ENCODE results near the gene SHROOM1.

DNA sequence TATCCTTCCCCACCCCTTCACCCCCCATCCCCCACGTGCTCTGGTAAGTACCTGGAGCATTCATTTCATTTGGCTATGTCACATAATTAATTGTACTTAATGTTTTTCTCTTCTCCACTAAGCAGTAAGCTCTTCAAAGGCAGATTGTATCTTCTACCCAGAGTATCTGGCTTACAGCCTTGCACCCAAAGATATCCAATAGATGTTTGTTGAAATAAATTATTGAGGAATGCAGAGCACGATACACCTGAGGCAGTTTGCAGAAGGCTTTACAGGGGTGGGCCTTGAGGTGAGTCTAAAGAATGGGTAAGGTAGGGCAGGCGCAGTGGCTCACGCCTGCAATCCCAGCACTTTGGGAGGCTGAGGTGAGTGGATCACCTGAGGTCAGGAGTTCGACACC, 19.8 kb downstream of the SHROOM1 start:
- TF ChIP-seq, protein P1, sequence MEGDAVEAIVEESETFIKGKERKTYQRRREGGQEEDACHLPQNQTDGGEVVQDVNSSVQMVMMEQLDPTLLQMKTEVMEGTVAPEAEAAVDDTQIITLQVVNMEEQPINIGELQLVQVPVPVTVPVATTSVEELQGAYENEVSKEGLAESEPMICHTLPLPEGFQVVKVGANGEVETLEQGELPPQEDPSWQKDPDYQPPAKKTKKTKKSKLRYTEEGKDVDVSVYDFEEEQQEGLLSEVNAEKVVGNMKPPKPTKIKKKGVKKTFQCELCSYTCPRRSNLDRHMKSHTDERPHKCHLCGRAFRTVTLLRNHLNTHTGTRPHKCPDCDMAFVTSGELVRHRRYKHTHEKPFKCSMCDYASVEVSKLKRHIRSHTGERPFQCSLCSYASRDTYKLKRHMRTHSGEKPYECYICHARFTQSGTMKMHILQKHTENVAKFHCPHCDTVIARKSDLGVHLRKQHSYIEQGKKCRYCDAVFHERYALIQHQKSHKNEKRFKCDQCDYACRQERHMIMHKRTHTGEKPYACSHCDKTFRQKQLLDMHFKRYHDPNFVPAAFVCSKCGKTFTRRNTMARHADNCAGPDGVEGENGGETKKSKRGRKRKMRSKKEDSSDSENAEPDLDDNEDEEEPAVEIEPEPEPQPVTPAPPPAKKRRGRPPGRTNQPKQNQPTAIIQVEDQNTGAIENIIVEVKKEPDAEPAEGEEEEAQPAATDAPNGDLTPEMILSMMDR (conservative IDR thresholded peaks at IDR 0.05) = no peak
- TF ChIP-seq EZH2 (IDR thresholded peaks at IDR 0.05; ENCODE audit: low read depth) = no peak
